ENCODE data around the gene UBE3A.
A peak's percentile ranks its signal among the peaks of the same experiment; 100 is the strongest.
"Not testable (repeated sequence)": the region's sequence is repeated elsewhere in the genome, so short reads cannot be mapped to it uniquely, and the experiment has no call there.

UBE3A gene

DNA sequence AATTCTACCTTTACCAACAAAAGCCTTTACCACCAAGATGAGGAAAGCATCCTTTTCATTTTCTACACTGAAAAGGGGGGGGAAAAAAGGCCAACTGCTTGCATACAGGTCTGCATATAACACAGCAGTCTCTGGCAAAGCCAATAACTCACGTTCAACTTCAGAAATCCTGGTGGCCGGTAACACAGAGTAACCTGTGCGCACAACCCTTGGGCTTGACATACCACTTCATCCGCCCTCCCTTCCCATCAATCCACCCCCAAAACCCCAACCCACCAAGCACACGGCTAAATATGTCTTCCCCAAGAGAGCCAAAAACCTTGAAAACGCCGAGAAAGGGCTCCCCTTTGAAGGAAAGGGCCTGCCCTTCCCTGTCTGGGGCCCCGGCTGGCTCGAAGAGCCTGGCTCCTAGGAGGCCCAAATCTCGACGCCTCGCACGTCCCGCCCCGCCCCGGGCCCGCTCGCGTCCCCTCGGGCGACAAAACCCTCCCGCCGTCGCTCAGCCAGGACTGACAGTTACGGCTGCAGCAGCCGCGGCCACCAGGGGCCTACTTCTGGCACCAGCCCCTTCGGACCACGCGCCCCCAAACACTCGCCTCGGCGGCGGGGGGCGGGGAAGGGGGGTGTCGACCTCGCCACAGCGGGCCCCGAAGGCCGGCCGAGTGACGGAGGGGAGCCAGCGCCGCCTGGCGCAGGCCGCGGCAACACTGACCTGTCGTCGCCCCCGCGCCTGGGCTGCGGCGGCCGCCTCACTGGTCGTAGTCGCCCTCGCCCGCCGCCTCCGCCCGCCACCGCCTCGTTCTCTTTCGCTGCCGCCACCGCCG lies 835 bp downstream of the UBE3A start:
- DNase-seq (ENCODE audit: low spot score): peak; percentile 35

- DNase-seq (ENCODE audit: low spot score): no peak
Measured at GRCh38 chr15:25436707-25437106, 2.1 kb downstream of the UBE3A start.

GRCh38 chr15:25435474-25436243 lies 3.2 kb downstream of the UBE3A start:
- no peak for DNase-seq (ENCODE audit: low spot score)

DNA sequence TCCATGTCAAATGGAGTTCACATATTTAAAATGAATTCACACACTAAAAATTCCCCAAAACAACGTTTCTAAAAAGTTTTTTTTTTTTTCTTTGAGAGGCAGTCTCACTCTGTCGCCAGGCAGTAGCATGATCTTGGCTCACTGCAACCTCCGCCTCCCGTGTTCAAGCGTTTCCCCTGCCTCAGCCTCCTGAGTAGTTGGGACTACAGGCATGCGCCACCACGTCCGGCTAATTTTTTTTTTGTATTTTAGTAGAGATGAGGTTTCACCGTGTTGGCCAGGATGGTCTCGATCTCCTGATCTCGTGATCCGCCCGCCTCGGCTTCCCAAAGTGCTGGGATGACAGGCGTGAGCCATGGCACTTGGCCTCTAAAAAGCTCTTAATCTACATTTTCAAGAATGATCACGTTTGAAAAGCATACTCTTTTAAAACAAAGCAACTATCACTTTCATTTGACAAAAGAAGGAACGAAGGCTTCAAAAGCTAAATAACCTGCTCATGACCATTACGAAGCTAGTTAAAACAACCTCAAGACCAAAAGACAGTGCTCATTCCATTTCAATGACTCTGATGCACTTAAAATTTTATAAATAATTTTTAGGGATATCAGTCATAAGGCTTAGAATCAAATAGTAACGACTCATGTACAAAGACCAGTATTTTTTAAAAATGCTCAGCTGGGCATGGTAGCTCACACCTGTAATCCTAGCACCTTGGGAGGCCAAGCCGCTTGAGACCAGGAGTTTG lies 5.5 kb downstream of the UBE3A start:
- DNase-seq (ENCODE audit: low spot score): no peak

DNA sequence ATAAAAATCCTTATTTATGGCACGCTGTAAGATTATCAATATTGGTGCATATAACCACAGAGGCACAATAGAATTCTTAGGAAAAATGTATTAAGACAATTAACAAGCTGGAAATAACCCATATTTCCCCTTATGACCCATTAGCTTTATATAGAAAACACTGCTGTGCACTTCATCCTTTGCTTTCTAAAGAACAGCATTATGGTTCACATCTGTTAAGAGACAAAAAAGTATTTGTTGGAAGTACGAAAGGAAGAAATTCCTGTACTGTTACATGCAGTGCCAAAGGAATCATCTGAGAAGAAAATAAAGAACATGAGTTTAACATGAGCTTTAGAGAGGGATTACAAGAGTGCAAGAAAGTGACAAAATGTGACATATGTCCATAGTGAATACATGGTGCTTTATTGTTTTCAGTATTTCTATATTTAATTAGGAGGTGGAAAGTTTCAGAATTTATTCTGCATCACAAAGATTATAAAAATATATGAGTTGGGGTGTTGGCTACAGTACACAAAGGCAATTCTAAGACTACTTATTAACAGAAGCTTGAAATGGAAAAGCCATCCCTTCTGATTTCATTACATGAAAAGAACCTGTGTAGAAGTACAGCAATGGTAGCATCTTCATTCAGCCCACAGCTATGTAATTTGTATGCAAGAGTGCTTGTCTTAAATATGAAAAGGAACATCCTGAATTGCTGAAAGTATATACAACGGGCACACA lies 6.8 kb downstream of the UBE3A start:
- no peak for DNase-seq (ENCODE audit: low spot score)

GRCh38 chr15:25427861-25428260 lies 11.0 kb downstream of the UBE3A start:
- no peak for DNase-seq (ENCODE audit: low spot score)

DNA sequence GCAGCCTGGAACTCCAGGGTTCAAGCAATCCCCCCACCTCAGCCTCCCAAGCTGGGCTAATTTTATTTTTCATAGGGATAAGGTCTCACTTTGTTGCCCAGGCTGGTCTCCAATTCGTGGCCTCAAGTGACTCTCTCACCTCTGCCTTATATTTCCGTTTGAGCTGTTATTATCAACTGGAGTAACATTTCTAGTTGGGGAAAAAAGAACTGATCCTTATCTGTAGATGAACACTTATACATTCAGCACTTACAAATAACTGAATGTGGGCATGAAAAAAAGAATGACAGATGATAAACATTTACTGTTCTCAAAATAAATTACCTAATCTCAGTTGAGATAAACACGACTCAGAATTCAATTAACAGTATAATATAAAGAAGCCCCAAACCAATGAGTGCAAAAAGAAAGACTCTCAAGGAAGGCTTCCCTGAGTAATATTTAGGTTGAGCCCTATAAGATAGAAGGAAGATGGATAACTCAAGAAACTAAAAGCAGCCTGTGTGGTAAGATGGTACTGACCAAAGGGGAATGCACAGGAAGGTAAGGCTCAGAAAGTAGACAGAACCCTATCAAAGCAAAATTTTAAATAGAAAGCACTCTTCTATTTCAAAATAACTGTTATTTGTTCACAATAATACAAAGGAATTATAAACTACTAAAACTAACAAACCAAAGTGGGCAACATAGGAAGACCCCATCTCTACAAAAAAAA lies 11.8 kb downstream of the UBE3A start:
- DNase-seq (ENCODE audit: low spot score): no peak

DNA sequence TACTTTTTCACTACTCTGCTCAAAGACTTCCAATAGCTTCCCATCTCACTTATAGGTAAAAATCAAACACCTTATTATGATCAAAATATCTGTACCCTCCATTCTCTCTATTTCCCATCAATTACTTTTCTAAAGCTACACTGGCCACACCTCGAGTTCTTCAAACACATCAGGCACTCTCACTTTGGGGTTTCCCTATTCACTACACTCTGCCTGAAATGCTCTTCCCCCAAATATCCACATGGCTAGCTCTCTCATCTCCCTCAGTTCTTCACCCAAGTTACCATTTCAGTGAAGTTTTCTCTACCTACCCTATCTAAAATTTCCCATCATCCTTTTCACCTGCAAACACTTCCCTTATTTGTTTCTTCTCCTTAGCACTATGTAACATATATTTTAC lies 14.8 kb downstream of the UBE3A start:
- DNase-seq (ENCODE audit: low spot score): no peak

- DNase-seq (ENCODE audit: low spot score): no peak
Measured at GRCh38 chr15:25422021-25422420, 16.8 kb downstream of the UBE3A start.

DNA sequence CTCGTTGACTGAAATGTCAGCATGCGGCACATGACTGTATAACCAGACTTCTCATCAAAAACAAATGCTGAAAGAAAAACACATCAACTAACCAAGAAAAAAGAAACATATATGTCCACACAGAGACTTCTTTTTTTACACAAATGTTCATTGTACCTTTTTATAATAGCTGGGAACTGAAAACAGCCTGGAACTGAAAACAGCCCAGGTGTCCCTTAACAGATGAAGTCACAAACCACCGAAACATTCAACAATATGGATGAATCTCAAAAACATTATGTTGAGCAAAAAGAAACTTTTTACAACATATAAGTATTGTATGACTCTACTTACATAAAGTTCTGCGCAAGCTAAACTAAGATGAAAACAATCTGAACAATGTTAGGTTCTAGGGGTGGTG lies 20.6 kb downstream of the UBE3A start:
- no peak for DNase-seq (ENCODE audit: low spot score)

DNA sequence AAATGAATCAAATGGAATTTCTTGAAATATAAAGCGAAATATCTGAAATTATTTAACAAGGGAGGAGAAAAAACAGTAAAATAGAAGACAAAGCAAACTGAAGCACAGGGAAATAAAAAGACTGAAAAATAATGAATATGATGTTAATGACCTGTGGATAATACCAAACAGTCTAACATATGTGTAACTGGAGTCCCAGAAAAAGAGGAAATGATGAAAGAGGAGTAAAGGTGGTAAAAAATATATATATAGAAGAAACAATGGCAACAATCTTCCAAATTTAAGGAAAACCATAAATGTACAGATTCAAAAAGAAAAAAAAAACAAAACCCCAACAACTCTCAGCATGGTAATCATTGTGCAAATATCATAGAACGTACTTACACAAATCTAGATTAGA lies 21.2 kb downstream of the UBE3A start:
- DNase-seq (ENCODE audit: low spot score): no peak

- DNase-seq (ENCODE audit: low spot score): no peak
Measured at GRCh38 chr15:25416693-25417092, 22.1 kb downstream of the UBE3A start.

DNA sequence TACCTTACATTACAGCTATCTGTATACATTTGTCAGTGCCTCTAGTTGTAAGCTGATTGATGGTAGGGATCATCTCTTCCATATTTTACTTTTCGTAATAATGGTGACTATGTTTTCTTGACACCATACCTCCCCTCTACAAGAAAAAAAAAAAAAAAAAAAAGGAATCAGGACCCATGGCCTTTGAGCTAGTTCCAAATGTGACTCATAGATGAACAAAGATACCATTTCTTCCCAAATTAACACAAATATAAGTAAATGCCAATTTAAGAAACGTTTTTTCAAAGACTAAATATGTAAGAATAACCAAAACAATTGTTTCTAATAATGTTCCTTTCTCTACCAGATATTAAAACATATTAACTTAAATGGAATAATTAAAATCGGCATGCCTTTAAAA lies 23.1 kb downstream of the UBE3A start:
- DNase-seq (ENCODE audit: low spot score): no peak

- no peak for DNase-seq (ENCODE audit: low spot score)
Measured at GRCh38 chr15:25415217-25415616, 23.6 kb downstream of the UBE3A start.

GRCh38 chr15:25410649-25411048 lies 28.2 kb downstream of the UBE3A start:
- DNase-seq (ENCODE audit: low spot score): no peak

- not testable (repeated sequence) for DNase-seq (ENCODE audit: low spot score)
Measured at GRCh38 chr15:25409731-25410130, 29.1 kb downstream of the UBE3A start.

- no peak for DNase-seq (ENCODE audit: low spot score)
Measured at GRCh38 chr15:25408929-25409328, 29.9 kb downstream of the UBE3A start.

DNA sequence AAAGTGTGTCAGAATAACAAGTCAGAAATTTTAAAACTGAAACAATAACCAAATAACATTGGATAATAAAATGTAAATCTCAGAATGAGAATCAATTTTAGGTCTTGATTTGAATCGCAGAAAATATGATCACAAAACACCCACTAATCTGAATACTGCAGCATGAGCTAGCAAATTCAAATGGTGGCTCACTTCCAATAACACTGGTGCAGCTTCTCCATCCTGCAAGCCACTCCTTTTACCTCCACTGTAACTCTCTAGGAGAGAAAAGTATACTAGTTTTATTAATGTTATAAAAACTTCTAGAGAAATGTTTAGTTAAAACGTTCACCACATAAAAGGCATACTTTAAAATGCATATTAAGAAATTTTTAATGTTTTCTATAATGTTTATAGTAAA lies 30.4 kb downstream of the UBE3A start:
- no peak for DNase-seq (ENCODE audit: low spot score)

DNA sequence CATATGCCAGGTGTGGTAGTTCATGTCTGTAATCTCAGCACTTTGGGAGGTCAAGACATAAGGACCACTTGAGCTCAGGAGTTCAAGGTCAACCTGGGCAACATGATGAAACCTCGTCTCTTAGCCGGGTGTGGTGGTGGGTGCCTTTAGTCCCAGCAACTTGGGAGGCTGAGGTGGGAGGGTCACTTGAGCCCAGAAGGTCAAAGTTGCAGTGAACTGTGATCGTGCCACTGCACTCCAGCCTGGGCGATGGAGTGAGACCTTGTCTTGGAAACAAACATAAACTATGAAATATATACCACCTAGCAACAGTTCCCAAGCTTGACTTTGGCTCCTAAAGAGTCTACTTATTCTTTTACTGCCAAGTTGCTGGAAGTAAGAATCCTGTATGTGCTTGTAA lies 30.9 kb downstream of the UBE3A start:
- DNase-seq (ENCODE audit: low spot score): no peak

GRCh38 chr15:25406846-25407245 lies 32.0 kb downstream of the UBE3A start:
- DNase-seq (ENCODE audit: low spot score): no peak

DNA sequence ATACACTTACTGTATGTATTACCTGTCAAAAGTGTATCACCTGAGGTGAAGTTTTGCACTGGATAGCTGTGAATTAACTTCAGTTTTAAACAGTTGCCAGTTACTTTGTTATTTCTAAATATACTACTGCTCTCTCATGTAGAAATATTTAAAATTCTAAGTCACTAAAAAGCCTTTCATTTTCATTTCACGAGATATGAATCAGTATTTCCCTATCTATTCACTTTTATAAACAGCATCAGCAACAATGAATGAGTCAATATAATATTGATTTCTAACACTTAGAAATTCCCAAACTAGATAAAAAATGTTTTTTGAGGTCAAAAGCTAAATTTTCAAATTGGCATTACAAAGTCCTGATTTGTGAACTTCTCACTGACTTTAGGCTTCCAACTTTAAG lies 32.6 kb downstream of the UBE3A start:
- no peak for DNase-seq (ENCODE audit: low spot score)
